CD4-positive, alpha-beta T cell treated with Interleukin-17A for 1 hour (primary cell): ENCODE results near the gene CAMSAP2.

ENCODE experiments used
- DNase-seq: peaks from one replicate; pipeline ENCODE4 v3.0.0-alpha.2; 2020

The CAMSAP2 gene, protein sequence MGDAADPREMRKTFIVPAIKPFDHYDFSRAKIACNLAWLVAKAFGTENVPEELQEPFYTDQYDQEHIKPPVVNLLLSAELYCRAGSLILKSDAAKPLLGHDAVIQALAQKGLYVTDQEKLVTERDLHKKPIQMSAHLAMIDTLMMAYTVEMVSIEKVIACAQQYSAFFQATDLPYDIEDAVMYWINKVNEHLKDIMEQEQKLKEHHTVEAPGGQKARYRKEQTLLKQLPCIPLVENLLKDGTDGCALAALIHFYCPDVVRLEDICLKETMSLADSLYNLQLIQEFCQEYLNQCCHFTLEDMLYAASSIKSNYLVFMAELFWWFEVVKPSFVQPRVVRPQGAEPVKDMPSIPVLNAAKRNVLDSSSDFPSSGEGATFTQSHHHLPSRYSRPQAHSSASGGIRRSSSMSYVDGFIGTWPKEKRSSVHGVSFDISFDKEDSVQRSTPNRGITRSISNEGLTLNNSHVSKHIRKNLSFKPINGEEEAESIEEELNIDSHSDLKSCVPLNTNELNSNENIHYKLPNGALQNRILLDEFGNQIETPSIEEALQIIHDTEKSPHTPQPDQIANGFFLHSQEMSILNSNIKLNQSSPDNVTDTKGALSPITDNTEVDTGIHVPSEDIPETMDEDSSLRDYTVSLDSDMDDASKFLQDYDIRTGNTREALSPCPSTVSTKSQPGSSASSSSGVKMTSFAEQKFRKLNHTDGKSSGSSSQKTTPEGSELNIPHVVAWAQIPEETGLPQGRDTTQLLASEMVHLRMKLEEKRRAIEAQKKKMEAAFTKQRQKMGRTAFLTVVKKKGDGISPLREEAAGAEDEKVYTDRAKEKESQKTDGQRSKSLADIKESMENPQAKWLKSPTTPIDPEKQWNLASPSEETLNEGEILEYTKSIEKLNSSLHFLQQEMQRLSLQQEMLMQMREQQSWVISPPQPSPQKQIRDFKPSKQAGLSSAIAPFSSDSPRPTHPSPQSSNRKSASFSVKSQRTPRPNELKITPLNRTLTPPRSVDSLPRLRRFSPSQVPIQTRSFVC (N-terminal part only)

DNA sequence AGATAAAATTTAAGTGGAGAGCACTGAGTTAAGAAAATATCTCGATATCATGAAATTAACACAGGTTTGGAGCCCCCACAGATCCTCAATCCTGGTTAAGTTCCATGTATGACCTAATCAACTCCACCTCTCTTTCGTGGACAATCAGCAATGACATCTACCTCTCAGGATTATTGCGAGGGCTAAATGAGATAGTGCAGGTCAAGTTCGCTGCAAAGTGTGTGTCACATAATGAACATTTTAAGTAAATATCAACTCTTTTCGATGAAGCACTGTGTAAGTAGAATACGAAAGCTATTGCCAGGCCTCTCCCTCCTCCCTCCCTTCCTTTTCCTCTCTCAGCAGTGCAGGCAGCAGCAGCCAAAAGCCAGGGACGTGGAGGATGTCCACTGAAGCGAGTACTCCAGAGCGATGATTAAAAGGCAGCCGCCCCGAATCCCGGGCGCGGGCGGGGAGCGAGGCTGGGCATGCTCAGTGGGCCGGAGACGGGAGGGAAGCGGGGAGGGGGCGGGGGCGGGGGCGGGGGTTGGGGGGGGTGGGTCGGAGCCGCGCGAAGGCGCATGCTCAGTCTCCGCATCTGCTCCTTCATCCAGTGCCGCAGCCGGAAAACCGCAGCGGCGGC lies at the start of gene CAMSAP2:
TSS of gene CAMSAP2 (plus strand) at position 567 of the 622 bp plus-strand sequence. CDS start 935 bp downstream, outside the sequence.
- DNase-seq = peak; percentile 67

DNA sequence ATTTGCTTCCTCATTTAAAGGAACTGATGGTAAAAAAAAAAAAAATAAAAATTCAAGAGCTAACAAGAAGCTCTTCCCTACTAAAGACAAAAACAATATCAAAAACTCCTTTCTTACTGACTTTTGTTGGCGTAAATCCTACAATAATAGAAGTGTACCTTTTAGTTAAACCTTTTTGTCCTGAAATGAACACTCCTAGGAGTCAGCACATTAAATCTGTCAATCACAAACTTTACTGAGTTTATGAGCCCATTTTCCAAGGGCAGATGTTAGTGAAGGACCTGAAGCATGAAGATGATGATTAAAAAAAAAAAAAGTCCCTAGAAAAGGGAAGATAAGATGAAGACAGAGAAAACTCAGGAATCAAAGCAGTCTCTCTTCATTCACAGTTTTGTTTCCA lies 46.4 kb upstream of the CAMSAP2 start:
- DNase-seq = no peak

DNA sequence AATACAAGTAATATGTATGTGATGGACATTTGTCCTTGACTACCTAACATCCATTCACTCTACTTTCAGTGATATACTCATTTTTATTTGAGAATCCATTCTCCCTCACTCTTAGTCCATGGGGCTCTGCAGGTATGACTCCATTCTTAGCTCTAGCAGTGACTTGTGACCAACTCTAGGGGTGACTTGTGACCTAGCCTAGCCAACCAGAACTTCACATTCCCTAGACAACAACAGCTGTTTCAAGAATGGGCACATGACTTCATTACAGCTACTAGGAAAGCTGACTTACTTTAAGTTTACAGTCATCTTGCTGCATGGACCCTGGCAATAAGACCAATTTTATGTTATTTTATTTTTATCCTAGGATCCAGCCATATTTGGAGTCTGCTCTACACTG lies 45.4 kb upstream of the CAMSAP2 start:
- DNase-seq = no peak

DNA sequence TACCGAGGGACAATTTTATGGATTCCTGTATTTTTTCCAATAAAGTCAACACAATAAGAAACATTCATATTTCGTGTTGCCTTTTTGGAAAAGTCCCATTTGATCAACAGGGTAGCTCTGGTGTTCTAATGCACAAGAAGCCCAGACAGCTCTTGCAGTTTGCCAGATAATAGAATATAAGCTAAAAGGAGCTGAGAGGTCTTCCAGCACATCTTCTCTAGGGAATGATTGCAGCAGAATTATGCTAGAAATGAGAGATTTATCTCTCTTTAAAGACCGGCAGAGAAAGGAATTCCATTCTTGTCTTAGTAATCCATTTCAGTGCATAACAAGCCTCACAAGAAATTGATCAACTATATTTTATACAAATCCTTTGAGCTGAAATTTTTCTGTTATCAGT lies 44.0 kb upstream of the CAMSAP2 start:
- DNase-seq = no peak

DNA sequence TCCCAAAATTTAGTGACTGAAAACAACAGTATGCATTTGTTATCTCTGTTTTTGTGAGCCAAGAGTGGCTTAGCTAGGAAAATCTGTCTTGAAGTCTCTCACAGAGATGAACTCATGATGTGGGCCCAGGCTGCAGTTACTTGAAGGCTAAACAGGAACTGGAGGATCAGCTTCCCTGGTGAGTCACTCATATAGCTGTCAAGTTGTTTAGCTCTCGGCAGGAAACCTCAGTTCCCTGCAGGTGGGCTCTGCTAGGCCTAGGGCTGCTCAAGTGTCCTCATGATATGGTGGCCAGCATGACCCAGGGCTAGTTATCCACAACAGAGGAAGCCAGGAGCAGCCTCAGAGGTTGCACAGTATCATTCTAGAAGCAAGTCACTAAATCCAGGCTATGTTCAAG lies 38.8 kb upstream of the CAMSAP2 start:
- DNase-seq = no peak

DNA sequence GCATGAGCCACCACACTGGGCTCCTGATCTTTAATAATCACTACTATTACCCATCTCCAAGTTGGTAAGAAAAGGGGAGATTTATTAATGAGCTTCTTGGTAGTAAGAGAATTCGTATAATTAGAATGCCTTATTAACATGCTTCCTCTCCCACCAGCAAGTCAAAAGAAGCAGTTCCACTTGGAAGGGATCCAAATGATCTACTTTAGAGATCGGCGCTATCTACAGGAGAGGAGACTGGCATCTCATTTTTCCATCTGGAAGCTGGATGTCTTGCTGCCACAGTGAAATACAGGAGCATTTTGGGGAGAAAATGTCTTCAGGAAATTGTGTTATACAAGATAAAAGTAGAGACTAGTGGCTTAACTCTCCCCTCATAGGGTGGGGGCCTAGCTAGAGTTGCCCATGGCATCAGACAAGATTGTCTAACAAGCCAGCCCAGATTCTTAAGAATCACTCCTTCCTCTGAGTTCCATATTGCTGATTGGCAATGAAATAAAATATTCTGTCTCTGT lies 33.6 kb upstream of the CAMSAP2 start:
- DNase-seq = no peak

DNA sequence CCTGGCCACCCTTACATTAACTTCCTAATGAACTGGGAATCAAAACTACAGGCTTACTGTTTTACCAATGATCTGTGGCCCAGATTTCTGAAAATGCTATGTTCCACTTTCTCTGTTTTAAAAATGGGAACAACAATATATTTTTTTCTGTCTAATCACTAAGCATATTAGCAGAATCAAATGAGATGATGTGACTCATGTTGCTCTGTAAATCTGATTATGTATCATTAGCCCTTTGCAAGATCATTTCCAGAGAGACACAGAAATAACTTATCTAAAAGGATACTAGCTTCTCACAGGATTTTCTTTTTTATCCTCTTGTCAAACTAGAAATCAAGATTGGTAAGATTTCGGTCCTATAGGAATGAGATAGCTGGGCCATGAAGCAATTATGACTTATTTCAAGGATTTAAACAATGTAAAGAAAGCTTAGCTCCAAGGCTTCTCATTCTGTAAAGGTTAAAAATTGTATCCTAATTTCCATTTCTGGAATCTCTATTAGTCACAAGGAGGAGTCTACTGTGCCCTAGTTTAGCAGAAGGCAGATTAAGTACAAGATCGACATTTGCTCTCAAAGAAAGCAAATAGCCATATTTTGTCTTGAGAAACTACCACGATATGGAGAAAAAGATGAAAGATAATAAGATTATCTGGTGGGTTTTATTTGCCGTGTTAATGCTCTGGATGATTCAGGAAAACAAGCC lies 32.4 kb upstream of the CAMSAP2 start:
- no peak for DNase-seq

DNA sequence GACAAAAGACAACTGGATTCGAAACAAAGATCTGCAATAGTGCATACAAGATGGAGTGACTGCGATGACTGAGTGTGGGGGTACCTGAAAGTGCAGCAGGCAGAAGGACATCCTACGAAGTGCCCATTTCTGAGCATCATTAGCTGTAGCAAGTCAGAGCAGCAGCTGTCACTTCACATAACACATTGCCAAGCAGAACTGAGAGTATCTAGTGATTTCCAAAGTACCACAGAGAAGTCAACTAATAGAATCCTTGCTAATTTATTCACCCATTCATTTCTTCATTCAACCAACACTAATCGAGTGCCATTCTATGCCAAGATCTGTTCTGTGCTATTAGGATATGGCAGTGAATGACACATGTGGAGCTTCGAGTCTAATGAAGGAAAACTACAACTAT lies 31.6 kb upstream of the CAMSAP2 start:
- DNase-seq = no peak

DNA sequence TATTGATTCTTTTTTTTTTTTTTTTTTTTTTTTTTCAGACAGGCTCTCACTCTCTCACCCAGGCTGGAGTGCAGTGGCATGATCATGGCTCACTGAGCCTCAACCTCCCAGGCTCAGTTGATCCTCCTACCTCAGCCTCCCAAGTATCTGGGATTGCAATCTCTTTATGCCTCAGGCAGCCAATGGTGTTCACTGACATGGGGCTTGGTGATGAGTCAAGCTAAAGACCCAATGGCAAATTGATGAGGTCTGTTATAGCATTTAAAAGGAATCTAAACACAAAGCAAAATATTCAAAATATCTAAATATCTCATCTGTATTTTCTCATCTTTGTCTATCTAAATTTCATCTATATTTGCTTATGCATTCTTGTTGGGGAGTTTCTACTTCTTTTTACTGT lies 30.5 kb upstream of the CAMSAP2 start:
- DNase-seq = no peak

DNA sequence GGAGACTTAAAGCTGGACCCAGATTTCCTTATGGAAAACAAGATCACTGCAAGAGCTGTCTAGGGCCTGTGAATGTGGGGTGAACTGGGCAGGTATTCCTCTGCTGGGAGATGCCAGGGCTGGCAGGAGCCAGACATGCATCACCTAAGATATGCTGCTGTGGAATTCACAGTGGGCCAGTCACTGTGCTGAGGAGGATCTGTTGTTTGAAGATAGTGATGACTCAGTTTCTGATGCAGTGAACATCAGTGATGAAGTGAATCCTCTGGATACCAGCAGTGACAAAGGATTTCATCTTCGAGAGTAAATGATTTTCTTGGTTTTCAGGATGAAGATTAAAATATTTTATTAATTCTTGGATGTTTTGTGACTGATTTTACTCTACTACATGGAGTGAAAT lies 29.9 kb upstream of the CAMSAP2 start:
- DNase-seq = no peak

DNA sequence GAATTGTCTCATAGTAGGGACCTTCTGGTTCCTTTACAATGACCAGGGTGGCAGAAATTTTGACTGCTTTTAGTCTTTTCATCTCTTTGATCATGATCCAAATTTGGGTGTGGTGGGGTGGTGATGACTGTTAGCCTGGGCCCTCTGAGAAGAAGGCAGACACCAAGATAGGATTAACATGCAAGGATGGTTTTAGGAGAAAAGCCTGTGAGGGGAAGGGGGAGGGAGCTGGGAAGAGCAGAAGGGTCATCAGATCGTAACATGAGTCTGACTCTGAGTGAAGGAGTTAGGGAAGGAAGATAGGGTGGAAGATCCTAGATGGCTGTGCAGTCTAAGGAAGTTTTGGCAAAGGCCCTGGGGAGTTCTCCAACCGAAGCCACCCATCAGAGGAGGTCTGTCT lies 28.5 kb upstream of the CAMSAP2 start:
- DNase-seq = no peak

DNA sequence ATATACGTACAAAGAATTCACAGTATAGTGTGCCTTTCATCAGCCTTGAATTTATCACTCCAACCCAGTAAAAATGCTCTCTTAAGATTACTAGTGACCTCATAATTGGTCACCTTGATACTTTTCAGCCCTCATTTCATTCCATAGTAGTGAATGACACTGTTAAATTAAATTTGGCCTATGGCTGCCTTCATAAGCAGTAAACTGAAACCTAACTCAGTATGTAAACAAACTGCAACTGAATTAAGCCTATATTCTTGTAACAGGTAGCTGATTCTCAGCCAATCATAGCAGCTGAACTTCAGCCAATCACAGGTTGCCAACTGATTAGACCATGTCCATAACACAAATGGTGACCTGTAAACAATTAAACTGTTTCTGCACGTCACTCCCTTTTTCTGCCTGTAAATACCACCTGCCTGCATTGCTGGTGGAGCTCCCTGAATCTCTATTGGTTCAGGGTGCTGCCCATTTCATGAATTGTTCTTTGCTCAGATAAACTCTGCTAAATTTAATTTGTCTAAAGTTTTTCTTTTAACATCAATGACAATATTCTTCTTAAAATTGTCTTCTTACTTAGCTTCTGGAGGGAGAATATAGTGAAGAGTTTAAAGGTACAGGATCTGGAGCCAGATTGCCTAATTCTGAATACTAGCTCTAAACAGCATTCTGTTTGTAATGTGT lies 24.0 kb upstream of the CAMSAP2 start:
- no peak for DNase-seq

DNA sequence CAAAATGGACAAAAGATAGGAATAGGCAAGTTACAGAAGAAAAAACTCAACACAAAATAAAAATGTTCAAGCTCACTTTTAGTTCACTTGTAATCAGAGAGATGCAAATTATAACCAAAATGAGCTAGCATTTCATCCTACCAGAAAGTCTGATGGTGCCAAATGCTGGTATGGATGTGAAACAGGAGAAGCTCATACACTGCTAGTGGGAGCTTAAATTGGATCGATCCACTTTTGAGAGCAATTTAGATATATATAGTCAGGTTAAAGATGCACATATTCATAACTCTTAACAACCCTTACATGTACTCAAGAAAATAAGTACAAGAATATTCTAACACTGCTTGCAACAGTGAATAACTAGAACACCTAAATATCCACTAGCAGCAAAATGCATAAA lies 18.5 kb upstream of the CAMSAP2 start:
- no peak for DNase-seq

DNA sequence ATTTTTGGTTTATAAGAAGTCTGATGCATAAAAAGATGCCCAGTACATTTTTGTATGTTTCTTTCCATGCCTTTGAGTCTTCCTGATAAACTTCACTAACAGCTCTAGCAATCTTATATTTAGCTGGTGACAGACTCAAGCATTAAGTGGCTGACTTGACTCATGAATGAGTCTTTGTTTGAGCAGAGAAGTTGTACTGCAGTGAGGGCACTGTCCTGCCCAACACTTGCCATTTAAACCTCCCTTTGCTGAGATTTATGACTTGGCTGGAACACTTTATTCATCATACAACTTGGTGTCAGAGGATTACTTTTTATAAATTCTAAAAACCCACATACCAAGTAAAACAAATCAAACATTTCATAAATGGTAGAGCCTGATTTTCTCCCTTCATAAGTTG lies 14.6 kb upstream of the CAMSAP2 start:
- DNase-seq = no peak

DNA sequence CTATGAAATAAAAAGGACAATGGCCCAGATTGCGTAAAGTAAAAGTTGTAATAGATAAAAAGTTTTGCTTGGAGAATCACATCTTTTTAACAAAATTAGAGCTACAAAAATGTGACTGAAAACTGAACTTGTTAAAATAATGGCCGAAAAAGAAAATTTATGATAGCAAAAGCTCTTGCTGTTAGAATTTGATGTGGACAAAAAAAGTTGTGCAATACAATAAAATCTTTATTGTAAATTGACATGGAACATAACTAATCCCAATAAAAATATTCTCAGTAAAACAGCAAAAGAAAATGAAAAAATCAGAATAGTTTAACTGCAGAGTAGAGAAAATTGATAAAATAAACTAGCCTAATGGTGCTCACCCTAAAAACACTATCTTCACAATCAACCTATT lies 11.4 kb upstream of the CAMSAP2 start:
- no peak for DNase-seq

DNA sequence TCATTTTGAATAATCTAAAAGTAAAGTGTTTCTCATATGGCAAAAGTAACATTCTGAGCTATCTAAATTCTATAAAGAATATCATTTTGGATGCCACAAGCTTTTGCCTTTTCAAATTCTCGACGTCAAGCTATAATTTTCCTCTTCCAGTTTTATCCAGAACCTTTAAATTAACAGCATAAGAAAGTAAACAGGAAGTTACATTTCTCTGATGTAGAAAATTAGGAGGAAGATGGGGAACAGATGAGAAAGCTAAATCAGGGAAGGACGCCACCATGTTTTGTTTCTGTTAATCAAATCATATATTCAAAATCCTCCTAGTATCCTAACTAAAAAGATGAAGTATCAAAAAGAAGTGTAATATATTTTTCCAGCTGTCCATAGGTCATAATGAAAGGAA lies 8.8 kb upstream of the CAMSAP2 start:
- DNase-seq = no peak

DNA sequence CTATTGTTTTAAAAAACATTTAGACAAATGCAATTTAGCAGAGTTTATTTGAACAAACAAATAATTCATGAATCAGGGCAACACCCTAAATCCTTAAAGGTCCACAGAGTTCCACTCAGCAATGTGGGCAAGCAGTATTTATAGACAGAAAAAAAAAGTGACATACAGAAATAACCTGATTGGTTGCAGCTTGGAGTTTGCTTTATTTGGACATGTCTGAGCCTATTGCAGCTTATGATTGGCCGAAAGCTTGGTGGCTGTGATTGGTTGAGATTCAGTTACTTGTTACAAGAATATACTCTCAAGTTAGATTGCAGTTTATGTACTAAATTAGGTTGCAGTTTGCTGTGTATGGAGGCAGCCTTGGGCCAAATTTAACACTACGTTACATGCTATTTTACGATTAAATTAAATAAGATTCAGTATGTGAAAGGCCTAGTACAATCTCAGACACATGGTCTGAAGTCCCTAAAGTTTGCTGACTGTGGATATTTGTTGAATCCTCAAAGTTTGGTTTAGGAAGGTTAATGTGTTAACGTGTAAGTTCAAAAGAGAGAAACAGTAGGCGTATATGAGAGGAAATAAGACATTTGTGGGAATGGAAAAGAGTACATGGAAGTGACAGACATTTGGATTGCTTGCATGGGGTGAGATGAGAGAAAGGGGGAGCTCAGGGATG lies 6.9 kb upstream of the CAMSAP2 start:
- no peak for DNase-seq

DNA sequence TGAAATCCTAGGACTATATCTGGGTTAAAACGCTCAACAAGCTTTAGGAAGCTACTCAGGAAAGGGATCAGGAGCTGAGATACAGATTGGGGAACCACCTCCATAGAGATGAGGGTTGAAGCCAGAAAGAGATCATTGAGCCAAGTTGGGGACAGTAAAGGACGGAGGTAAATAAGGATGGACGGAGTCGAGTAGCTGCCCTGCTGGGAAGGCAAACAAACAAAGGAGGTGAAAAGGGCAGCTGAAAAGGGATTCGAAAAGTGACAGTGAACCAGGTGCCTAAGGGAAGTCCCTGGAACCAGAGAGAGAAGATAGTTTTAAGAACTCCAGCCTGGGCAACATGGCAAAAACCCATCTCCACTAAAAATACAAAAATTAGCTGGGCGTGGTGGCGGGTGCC lies 6.3 kb upstream of the CAMSAP2 start:
- no peak for DNase-seq

DNA sequence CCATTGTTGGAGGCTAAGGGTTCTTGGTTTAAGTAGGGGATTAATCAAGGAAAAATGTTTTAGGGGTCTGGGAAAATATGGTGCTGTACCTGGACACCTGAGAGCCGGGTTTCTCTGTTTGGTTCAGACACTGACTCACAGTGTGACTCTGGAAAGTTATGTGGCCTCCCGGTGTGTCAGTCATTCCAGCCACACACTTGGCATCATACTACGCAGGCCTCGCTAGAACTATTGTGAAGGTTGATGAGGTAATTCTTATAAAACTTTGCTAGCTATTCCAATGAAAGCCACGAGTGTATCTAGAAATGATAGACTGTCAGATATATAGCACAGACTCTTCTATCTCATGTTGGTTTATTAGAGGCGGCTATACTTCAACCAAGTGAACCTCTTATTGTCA lies 4.8 kb upstream of the CAMSAP2 start:
- no peak for DNase-seq

DNA sequence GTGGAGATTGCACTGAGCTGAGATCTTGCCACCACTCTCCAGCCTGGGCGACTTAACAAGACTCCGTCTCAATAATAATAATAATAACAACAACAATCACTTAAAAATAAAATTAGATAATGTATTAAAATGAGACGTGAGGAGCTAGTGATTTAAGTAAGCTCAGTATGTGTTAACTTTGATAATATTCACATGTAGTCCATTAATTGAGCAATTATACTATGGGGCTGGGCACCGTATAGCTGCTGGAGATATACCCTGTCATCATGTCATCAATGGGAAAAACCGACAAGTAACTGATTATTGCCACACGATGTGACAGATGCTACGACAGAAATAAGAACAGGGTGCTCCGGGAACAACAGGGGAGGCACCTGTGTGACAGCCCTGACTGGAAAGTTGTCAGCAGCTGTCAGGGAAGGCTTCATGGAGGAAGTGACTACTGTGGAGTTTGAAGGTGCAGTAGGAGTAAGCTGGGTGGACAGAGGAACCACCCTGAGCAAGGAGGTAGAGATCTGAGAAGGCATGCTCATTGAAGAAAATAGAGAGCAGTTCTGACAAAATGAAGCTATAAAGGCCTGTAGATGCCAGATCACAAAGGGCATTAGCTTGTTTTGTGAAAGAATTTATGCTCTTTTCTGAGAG lies 924 bp upstream of the CAMSAP2 start:
- DNase-seq = no peak
